HepG2 (cell line): ENCODE results near the gene MAPK6. TPM values are rescaled to one million over a fixed set of nuclear protein-coding genes. Genes with fewer than 3 reads are reported as not detected.

Source experiments
- ATAC-seq: fragments of 200-7000 bp; cut with Tn5 transposase; 3 replicates; pipeline ENCODE4 v1.9.1; 2020; ENCODE audit warnings: mild to moderate bottlenecking, moderate library complexity
- BruUV-seq: library from RNA; stranded (reverse); fragments of 400-500 nt; replicated peaks from 2 replicates; lab custom pipeline; 2021; lab: Mats Ljungman, UMichigan
- CTCF ChIA-PET: fragments of 300-600 bp; formaldehyde crosslinking; extraction: SDS; loops from one replicate; lab custom pipeline; 2021; ENCODE audit warnings: low total read pairs, inconsistent platforms, low intra/inter-chr PET ratio; lab: Yijun Ruan, JAX
- POLR2A ChIA-PET: fragments of 350-600 bp; sonication (Branson Sonifier 250); formaldehyde crosslinking; loops from one replicate; lab custom pipeline; 2020; ENCODE audit warnings: antibody characterized with exemption, inconsistent platforms; lab: Yijun Ruan, JAX
- DNase-seq: peaks from one replicate; pipeline ENCODE4 v3.0.0-alpha.2; 2015; ENCODE audit warnings: low spot score
- FAIRE-seq: peaks from 3 replicates; lab custom pipeline; 2011; peaks lifted over from hg19 to GRCh38; lab: Jason Lieb, UNC
- H2AFZ ChIP-seq: one replicate; pipeline ENCODE4 v1.6.1; 2011; ENCODE audit warnings: low read length, inconsistent platforms
- H3K27ac ChIP-seq: fragments of 300-600 bp; 3 replicates; pipeline ENCODE4 v1.8.0; 2011; ENCODE audit warnings: mixed run types, mild to moderate bottlenecking, mixed read lengths, low read length, inconsistent platforms; ENCODE audit not compliant: insufficient read depth; ENCODE audit errors: extremely low read length
- H3K27me3 ChIP-seq, 2 experiments: fragments of 200-600 bp in 1 of 2; 2 replicates in 1 of 2; 3 replicates in 1 of 2; pipeline versions ENCODE4 v1.6.0 to v1.8.0; 2011; ENCODE audit warnings: low read length in 2 of 2, mild to moderate bottlenecking in 2 of 2, moderate library complexity in 2 of 2, inconsistent platforms in 1 of 2; ENCODE audit not compliant: insufficient read depth in 2 of 2, control insufficient read depth in 1 of 2
- H3K36me3 ChIP-seq, 2 experiments: fragments of 200-600 bp in 1 of 2; replicated peaks in 1 of 2; 2 replicates in 1 of 2; 3 replicates in 1 of 2; pipeline versions ENCODE4 v1.5.1 to v1.8.0; 2011; ENCODE audit warnings: low read length in 2 of 2, inconsistent platforms in 1 of 2; ENCODE audit not compliant: insufficient read depth in 2 of 2, control insufficient read depth in 1 of 2
- H3K4me1 ChIP-seq: 2 replicates; pipeline ENCODE4 v1.5.1; 2012; ENCODE audit warnings: low read length, inconsistent platforms; ENCODE audit not compliant: insufficient read depth
- H3K4me2 ChIP-seq: 2 replicates; pipeline ENCODE4 v1.6.0; 2011; ENCODE audit warnings: low read depth, low read length, inconsistent platforms
- H3K4me3 ChIP-seq, 3 experiments: fragments of 200-600 bp in 1 of 3; sonication (generic), shearing (Covaris generic) in 1 of 3; replicated peaks in 1 of 3; 2 replicates each; pipeline ENCODE4 v1.5.1; 2011 to 2016; ENCODE audit warnings: low read length in 3 of 3, inconsistent platforms in 2 of 3, low read depth in 2 of 3, mild to moderate bottlenecking in 2 of 3, control low read depth in 1 of 3, mixed read lengths in 1 of 3; ENCODE audit not compliant: insufficient read depth in 1 of 3
- H3K79me2 ChIP-seq: one replicate; pipeline ENCODE4 v1.6.1; 2011; ENCODE audit warnings: low read length, inconsistent platforms; ENCODE audit not compliant: insufficient read depth
- H3K9ac ChIP-seq: 2 replicates; pipeline ENCODE4 v1.6.0; 2011; ENCODE audit warnings: mild to moderate bottlenecking, low read depth, low read length, inconsistent platforms; ENCODE audit not compliant: insufficient read depth
- H3K9me3 ChIP-seq: 2 replicates; pipeline ENCODE4 v1.5.1; 2012; ENCODE audit warnings: mild to moderate bottlenecking, low read length
- H4K20me1 ChIP-seq: 2 replicates; pipeline ENCODE4 v1.6.0; 2011; ENCODE audit warnings: inconsistent platforms, mild to moderate bottlenecking, low read length, moderate library complexity; ENCODE audit not compliant: insufficient read depth
- ASH2L ChIP-seq: fragments of 300-600, 200-600 bp; sonication (generic); IDR thresholded peaks from 2 replicates; pipeline ENCODE4 v1.7.0; 2017; ENCODE audit warnings: low read depth, mild to moderate bottlenecking, moderate library complexity, mixed read lengths, low read length; ENCODE audit not compliant: insufficient read length
- ATAD3A ChIP-seq: sonication (generic); formaldehyde crosslinking; IDR thresholded peaks from 2 replicates; pipeline ENCODE4 v1.4.0; 2020; ENCODE audit warnings: missing genetic modification reagents
- ERF ChIP-seq: IDR thresholded peaks from 2 replicates; pipeline ENCODE4 v1.6.1; 2018; ENCODE audit warnings: missing biosample characterization, missing genetic modification reagents
- FOSL2 ChIP-seq: sonication (generic); formaldehyde crosslinking; IDR thresholded peaks from 2 replicates; pipeline ENCODE4 v1.4.0; 2020; ENCODE audit warnings: missing genetic modification reagents
- HES4 ChIP-seq: sonication (generic); formaldehyde crosslinking; IDR thresholded peaks from 2 replicates; pipeline ENCODE4 v1.9.0; 2021; ENCODE audit warnings: mild to moderate bottlenecking, missing genetic modification reagents, borderline replicate concordance
- KDM5A ChIP-seq: fragments of 200-600 bp; sonication (generic); IDR thresholded peaks from 2 replicates; pipeline ENCODE4 v1.7.0; 2018; ENCODE audit warnings: antibody characterized with exemption, mild to moderate bottlenecking, low read length, borderline replicate concordance
- ZNF143 ChIP-seq: sonication (generic); formaldehyde crosslinking; IDR thresholded peaks from 2 replicates; pipeline ENCODE4 v1.4.0; 2020; ENCODE audit warnings: missing genetic modification reagents
- ZNF326 ChIP-seq: sonication (generic); formaldehyde crosslinking; IDR thresholded peaks from 2 replicates; pipeline ENCODE4 v1.4.0; 2020; ENCODE audit warnings: missing genetic modification reagents, borderline replicate concordance
- ZNF7 ChIP-seq: IDR thresholded peaks from 2 replicates; pipeline ENCODE4 v1.6.1; 2016; ENCODE audit warnings: missing biosample characterization, missing genetic modification reagents
- whole genome bisulfite sequencing: methylation state at CpG from one replicate; pipeline ENCODE4 v1.1.6; 2017; ENCODE audit warnings: low lambda C conversion rate; 5-methylcytosine and 5-hydroxymethylcytosine counted together
- in situ Hi-C: cut with HindIII; loops from 2 replicates; pipeline ENCODE4 v1.10.0; 2017; ENCODE audit warnings: low pct_unique_long_range_greater_than_20kb; ENCODE audit not compliant: extremely low pct_ligation_motif_present
- intact Hi-C: fragments of 100-400 bp; cut with micrococcal nuclease; formaldehyde crosslinking; loops from one replicate; pipeline ENCODE4 v1.10.0; 2022; ENCODE audit not compliant: unreplicated experiment
- polyA plus RNA-seq, 8 experiments: library from polyadenylated mRNA; depleted of rRNA in 3 of 8; stranded (reverse) in 7 of 8; unstranded in 1 of 8; fragments of >200 nt; fragmentation: Illumina TruSeq in 4 of 8; extraction: Trizol in 4 of 8; gene quantifications; 2 replicates each; pipeline versions ENCODE4 v1.2.1 to v1.2.3, GENCODE V29; 2011 to 2016; ENCODE audit warnings: low read depth in 4 of 8, missing spikeins in 1 of 8, mixed read lengths in 1 of 8; ENCODE audit not compliant: insufficient read depth in 1 of 8
- total RNA-seq, 5 experiments: library from RNA; depleted of rRNA; stranded (reverse); fragments of >200 nt; fragmentation: Illumina TruSeq; extraction: Trizol; gene quantifications; 2 replicates each; pipeline ENCODE4 v1.2.3, GENCODE V29; 2016; ENCODE audit warnings: low read depth in 1 of 5
- TF ChIP-seq, protein P1 (sequence below): sonication (generic); formaldehyde crosslinking; IDR thresholded peaks from 2 replicates; pipeline ENCODE4 v1.5.1; 2020; ENCODE audit warnings: mild to moderate bottlenecking, moderate library complexity, missing genetic modification reagents
- TF ChIP-seq, protein P2 (sequence below): sonication (generic); formaldehyde crosslinking; conservative IDR thresholded peaks from 2 replicates; pipeline ENCODE4 v1.4.0; 2020; ENCODE audit warnings: mild to moderate bottlenecking, missing genetic modification reagents, moderate library complexity
- TF ChIP-seq, protein P3 (sequence below): sonication (generic); formaldehyde crosslinking; IDR thresholded peaks from 2 replicates; pipeline ENCODE4 v1.4.0; 2020; ENCODE audit warnings: low read depth, missing genetic modification reagents

MAPK6 gene
- total and polyA plus RNA-seq, 2 of the 13 experiments (the other 11 are each of a cell fraction or from before 2014, with no cell fraction given): 89.5 to 99.7 TPM

DNA sequence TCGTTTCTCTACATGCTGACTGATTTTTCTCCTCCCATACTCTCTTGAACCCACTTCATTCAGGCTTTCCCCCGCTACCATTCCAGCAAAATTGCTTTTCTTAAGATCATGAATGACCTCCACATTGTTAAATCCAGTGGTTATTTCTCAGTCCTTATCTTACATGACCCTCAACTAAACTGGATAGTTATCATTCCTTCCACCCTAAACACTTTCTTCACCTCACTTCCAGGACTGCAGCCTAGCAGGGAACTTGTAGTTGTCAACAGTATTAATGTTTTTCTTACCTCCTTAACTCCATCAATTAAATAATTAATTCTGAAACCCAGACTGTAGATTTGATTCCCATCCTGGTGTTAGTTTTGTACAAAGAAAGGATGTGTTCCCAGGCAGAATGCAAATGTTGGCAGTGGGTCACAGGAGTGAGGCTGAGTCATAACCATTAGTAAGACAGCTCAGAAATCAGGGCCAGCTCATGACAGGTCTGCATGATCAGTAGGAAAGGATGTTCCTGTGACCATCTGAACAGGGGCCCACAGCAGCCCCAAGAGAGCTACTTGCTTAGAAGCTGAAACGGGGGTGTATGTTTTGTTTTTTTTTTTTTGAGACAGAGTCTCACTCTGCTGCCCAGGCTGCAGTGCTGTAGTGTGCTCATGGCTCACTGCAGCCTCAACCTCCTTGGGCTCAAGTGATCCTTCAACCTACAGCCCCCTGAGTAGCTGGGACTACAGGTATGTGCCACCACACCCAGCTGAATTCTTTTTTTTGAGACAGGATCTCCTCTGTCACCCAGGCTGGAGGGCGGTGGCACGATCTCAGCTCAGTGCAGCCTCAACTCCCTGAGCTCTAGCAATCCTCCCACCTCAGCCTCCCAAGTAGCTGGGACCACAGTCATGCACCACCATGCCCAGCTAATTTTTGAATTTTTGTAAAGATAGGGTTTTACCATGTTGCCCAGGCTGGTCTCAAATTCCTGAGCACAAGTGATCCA is 84.5 kb downstream of the MAPK6 start:
- no peaks in the 10 kb centered on the region for H3K27me3 ChIP-seq
- BruUV-seq: no TSS peak
- no peaks in the 10 kb centered on the region for H3K79me2 ChIP-seq
- H3K4me1 ChIP-seq: peaks cover 47% of the 10 kb centered on the region
- no peak overlapping the region for H3K9ac ChIP-seq
- FAIRE-seq (no peak), DNase-seq (peak; percentile 46), ATAC-seq (peak; percentile 87)
- no peak overlapping the region for H2AFZ ChIP-seq
- no peak overlapping the region for H3K27ac ChIP-seq
- H3K4me3 ChIP-seq: no peak overlapping the region
- peak overlapping the region; percentile 40; the same call in 1 of the 2 replicates for H3K4me2 ChIP-seq
- no peaks in the 10 kb centered on the region for H3K9me3 ChIP-seq
- whole genome bisulfite sequencing: 44% methylated on average over 5 of the region's 5 CpGs
- in situ Hi-C loops: no loop called here
- no peaks in the 10 kb centered on the region for H3K36me3 ChIP-seq
- CTCF ChIA-PET: no interaction called here
- intact Hi-C loops: no loop called here
- POLR2A ChIA-PET: interaction anchor here (0.7 kb wide), 1 partner anchor 12 kb away, joined by 3 read pairs; no protein-coding TSS in a partner anchor
- no peaks in the 10 kb centered on the region for H4K20me1 ChIP-seq
- TF ChIP-seq ASH2L (no peak), ZNF143 (CRISPR knock-in tag) (no peak), FOSL2 (CRISPR knock-in tag) (peak; percentile 90), ZNF7 (peak; percentile 82), ATAD3A (CRISPR knock-in tag) (no peak), HES4 (CRISPR knock-in tag) (no peak), ERF (CRISPR knock-in tag) (peak; percentile 19; the same call in 1 of the 2 replicates), ZNF326 (CRISPR knock-in tag) (no peak), KDM5A (no peak)
- TF ChIP-seq, protein P1, sequence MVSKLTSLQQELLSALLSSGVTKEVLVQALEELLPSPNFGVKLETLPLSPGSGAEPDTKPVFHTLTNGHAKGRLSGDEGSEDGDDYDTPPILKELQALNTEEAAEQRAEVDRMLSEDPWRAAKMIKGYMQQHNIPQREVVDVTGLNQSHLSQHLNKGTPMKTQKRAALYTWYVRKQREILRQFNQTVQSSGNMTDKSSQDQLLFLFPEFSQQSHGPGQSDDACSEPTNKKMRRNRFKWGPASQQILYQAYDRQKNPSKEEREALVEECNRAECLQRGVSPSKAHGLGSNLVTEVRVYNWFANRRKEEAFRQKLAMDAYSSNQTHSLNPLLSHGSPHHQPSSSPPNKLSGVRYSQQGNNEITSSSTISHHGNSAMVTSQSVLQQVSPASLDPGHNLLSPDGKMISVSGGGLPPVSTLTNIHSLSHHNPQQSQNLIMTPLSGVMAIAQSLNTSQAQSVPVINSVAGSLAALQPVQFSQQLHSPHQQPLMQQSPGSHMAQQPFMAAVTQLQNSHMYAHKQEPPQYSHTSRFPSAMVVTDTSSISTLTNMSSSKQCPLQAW (CRISPR knock-in tag): 0 out of 2 replicates have a peak, but pooled peaks have one; percentile 37
- TF ChIP-seq, protein P2, sequence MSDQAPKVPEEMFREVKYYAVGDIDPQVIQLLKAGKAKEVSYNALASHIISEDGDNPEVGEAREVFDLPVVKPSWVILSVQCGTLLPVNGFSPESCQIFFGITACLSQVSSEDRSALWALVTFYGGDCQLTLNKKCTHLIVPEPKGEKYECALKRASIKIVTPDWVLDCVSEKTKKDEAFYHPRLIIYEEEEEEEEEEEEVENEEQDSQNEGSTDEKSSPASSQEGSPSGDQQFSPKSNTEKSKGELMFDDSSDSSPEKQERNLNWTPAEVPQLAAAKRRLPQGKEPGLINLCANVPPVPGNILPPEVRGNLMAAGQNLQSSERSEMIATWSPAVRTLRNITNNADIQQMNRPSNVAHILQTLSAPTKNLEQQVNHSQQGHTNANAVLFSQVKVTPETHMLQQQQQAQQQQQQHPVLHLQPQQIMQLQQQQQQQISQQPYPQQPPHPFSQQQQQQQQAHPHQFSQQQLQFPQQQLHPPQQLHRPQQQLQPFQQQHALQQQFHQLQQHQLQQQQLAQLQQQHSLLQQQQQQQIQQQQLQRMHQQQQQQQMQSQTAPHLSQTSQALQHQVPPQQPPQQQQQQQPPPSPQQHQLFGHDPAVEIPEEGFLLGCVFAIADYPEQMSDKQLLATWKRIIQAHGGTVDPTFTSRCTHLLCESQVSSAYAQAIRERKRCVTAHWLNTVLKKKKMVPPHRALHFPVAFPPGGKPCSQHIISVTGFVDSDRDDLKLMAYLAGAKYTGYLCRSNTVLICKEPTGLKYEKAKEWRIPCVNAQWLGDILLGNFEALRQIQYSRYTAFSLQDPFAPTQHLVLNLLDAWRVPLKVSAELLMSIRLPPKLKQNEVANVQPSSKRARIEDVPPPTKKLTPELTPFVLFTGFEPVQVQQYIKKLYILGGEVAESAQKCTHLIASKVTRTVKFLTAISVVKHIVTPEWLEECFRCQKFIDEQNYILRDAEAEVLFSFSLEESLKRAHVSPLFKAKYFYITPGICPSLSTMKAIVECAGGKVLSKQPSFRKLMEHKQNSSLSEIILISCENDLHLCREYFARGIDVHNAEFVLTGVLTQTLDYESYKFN: 0 out of 2 replicates have a peak, but pooled peaks have one; percentile 20
- TF ChIP-seq, protein P3, sequence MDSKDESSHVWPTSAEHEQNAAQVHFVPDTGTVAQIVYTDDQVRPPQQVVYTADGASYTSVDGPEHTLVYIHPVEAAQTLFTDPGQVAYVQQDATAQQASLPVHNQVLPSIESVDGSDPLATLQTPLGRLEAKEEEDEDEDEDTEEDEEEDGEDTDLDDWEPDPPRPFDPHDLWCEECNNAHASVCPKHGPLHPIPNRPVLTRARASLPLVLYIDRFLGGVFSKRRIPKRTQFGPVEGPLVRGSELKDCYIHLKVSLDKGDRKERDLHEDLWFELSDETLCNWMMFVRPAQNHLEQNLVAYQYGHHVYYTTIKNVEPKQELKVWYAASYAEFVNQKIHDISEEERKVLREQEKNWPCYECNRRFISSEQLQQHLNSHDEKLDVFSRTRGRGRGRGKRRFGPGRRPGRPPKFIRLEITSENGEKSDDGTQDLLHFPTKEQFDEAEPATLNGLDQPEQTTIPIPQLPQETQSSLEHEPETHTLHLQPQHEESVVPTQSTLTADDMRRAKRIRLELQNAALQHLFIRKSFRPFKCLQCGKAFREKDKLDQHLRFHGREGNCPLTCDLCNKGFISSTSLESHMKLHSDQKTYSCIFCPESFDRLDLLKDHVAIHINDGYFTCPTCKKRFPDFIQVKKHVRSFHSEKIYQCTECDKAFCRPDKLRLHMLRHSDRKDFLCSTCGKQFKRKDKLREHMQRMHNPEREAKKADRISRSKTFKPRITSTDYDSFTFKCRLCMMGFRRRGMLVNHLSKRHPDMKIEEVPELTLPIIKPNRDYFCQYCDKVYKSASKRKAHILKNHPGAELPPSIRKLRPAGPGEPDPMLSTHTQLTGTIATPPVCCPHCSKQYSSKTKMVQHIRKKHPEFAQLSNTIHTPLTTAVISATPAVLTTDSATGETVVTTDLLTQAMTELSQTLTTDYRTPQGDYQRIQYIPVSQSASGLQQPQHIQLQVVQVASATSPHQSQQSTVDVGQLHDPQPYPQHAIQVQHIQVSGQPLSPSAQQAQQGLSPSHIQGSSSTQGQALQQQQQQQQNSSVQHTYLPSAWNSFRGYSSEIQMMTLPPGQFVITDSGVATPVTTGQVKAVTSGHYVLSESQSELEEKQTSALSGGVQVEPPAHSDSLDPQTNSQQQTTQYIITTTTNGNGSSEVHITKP: no peak
